Heart right ventricle (tissue), 16 donors: Measurements from ENCODE around the gene SHROOM3. TPM values are rescaled to one million over a fixed set of nuclear protein-coding genes. Genes with fewer than 3 reads are reported as not detected.

Source experiments
- ATAC-seq, 8 donors: fragments of 200-7000 bp; cut with Tn5 transposase; one replicate each; pipeline ENCODE4 v1.9.1; 2020; ENCODE audit warnings: mild to moderate bottlenecking in 8 of 8, moderate library complexity in 8 of 8, moderate number of reproducible peaks in 1 of 8
- DNase-seq, 2 donors: peaks; one replicate each; pipeline ENCODE4 v3.0.0-alpha.2; 2020
- H3K27ac ChIP-seq, 10 donors: fragments of 200-600 bp; sonication (generic) in 2 of 10; one replicate each; pipeline versions ENCODE4 v1.5.0 to v1.8.0; 2020 to 2022; ENCODE audit warnings: mild to moderate bottlenecking in 3 of 10
- H3K27me3 ChIP-seq, 7 donors: fragments of 200-600 bp; one replicate each; pipeline ENCODE4 v1.8.0; 2021 to 2022; ENCODE audit warnings: mild to moderate bottlenecking in 2 of 7
- H3K36me3 ChIP-seq, 9 donors: fragments of 200-600 bp; sonication (generic) in 1 of 9; one replicate each; pipeline versions ENCODE4 v1.5.0 to v1.8.0; 2020 to 2022; ENCODE audit warnings: mild to moderate bottlenecking in 2 of 9
- H3K4me1 ChIP-seq, 9 donors: fragments of 200-600 bp; sonication (generic) in 1 of 9; one replicate each; pipeline versions ENCODE4 v1.5.0 to v1.8.0; 2020 to 2022; ENCODE audit warnings: mild to moderate bottlenecking in 4 of 9
- H3K4me3 ChIP-seq, 10 donors: fragments of 200-600 bp; sonication (generic) in 2 of 10; one replicate each; pipeline versions ENCODE4 v1.5.0 to v1.8.0; 2020 to 2022; ENCODE audit warnings: mild to moderate bottlenecking in 7 of 10, moderate library complexity in 2 of 10
- H3K9me3 ChIP-seq, 11 donors: fragments of 200-600 bp in 10 of 11; sonication (generic) in 2 of 11; one replicate each; pipeline versions ENCODE4 v1.5.0 to v1.8.0; 2013 to 2022; ENCODE audit warnings: mild to moderate bottlenecking in 2 of 11, control low read depth in 1 of 11, moderate library complexity in 1 of 11
- WGBS, 2 donors: extraction: QIAGEN DNeasy Blood & Tissue Kit; methylation state at CpG; one replicate each; pipeline ENCODE4 v1.1.7; 2013; ENCODE audit warnings: inconsistent platforms in 1 of 2; 5-methylcytosine and 5-hydroxymethylcytosine counted together
- intact Hi-C, 10 donors: fragments of 100-400 bp; cut with DNase I; formaldehyde crosslinking; loops; one replicate each; pipeline versions ENCODE4 v1.11.1 to v1.14.2; 2022
- polyA plus RNA-seq, 2 donors: library from polyadenylated mRNA; stranded (reverse); fragments of 200-250 nt; gene quantifications; one replicate each; pipeline ENCODE4 v1.2.3, GENCODE V29; 2013
- total RNA-seq, 10 donors: library from RNA; stranded (reverse); fragmentation: NEBNext Ultra II Directional in 3 of 10; extraction: Animal tissue kit (Norgen Biotek cat#: 25700) in 3 of 10; gene quantifications; one replicate each; pipeline versions ENCODE4 v1.2.1 to v1.2.4, GENCODE V29; 2021 to 2023
- TF ChIP-seq, protein P1 (sequence below), 9 donors: fragments of 200-600 bp; sonication (generic) in 2 of 9; IDR thresholded peaks; one replicate each; pipeline versions ENCODE4 v1.5.0 to v1.8.0; 2021 to 2022; ENCODE audit warnings: antibody characterized with exemption in 9 of 9, mild to moderate bottlenecking in 5 of 9, moderate library complexity in 1 of 9
- donor health status: Arrhythmogenic right ventricular cardiomyopathy.
- donor health status: ischemic (EF 13 %, LVEDD 7.1; RV severe dilation, severe dysfunction).
- donor health status: healthy with polysubstance abuse.
- donor health status: DM: no; HTN: yes; CAD: no.
- donor health status: DM: no; HTN: no; CAD: no.
- donor health status: ischemic (EF 25% LVEDD 6.9; RV normal size, moderate dysfunction).
- donor health status: ischemic (EF 25% LVEDD 5.7; RV mildly dilated, moderate dysfunction).
- donor health status: healthy.
- donor health status: DM: yes; HTN: yes; CAD: no.
- donor health status: Ischemic cardiomyopathy.
- donor health status: ischemic (EF 35%, LVEDD 5.7; RV mildly dilated, moderate dysfunction).
- donor health status: nonischemic (EF 11% LVEDD 7.7; RV severe dilation, severe dysfunction).
- donor health status: DM: yes; HTN: yes; CAD: no.
- donor health status: PGD.
- donor health status: ischemic (EF 29% LVEDD 5.4; RV normal size, mild dysfunction).
- donor health status: nonischemic (EF 23%, LVEDD 6.1; RV moderate dilation, normal function).

The SHROOM3 gene
- total and polyA plus RNA-seq, 12 donors = 1.7 to 33.3 (median 15.9) TPM

DNA sequence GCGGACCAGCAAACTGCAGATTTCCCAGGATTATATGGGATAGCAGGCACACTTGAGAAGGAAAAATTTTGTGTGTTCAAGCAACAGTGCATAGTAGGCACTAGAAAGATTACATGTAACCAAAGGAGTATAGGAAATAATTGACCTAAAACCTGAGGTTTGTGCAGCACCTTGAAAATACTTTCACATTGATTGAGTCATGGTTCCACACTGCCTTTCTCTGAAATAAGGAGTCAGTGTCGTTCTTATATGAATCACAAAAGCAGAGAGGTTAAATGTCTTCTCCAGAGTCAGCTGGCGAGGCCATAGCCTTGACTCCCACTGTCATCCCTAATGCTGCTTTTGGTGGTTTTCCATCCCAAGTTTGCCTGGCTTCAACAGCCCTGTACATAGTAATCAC, 324.0 kb downstream of the SHROOM3 start:
- ATAC-seq (no peak), DNase-seq (no peak)
- intact Hi-C loops = loop anchor here (1.0 to 10.0 kb wide), 9 partner anchors 154 to 327 kb away; partner anchors contain the start of gene SHROOM3 (in 5 of the 10)
- WGBS, 2 donors = 90 to 94% methylated on average over 3 of the region's 3 CpGs
- Histone ChIP-seq H3K4me1 (peaks cover 0 to 32% (median 16%) of the 10 kb centered on the region in 9 donors), H3K27ac (no peak overlapping the region), H3K4me3 (no peak overlapping the region), H3K36me3 (peaks cover 0 to 18% (median 0%) of the 10 kb centered on the region in 9 donors), H3K27me3 (no peaks in the 10 kb centered on the region), H3K9me3 (no peaks in the 10 kb centered on the region)
- TF ChIP-seq, protein P1, sequence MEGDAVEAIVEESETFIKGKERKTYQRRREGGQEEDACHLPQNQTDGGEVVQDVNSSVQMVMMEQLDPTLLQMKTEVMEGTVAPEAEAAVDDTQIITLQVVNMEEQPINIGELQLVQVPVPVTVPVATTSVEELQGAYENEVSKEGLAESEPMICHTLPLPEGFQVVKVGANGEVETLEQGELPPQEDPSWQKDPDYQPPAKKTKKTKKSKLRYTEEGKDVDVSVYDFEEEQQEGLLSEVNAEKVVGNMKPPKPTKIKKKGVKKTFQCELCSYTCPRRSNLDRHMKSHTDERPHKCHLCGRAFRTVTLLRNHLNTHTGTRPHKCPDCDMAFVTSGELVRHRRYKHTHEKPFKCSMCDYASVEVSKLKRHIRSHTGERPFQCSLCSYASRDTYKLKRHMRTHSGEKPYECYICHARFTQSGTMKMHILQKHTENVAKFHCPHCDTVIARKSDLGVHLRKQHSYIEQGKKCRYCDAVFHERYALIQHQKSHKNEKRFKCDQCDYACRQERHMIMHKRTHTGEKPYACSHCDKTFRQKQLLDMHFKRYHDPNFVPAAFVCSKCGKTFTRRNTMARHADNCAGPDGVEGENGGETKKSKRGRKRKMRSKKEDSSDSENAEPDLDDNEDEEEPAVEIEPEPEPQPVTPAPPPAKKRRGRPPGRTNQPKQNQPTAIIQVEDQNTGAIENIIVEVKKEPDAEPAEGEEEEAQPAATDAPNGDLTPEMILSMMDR (IDR thresholded peaks at IDR 0.05) = no peak

DNA sequence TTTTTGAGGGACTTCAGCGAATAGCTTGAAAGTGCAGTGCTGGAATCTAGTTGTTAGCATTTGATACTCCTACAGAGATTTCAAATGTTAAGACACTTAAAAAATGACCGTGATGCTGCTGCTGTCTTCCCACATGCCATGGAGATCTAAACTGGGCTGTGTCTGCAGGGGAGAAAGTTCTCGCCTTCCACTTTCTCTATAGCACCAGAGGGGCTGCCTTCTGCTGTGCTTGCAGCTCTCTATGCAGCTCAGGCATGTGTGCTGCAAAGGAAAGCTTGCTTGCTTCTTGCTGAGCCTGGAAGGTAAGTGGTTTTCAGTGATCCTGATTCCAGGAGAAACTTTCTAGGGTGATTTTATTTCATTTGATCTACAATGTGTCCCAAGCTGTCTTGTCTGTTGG, 325.2 kb downstream of the SHROOM3 start:
- WGBS, 2 donors = 90 to 97% methylated on average over 3 of the region's 3 CpGs
- Histone ChIP-seq H3K27ac (no peak overlapping the region), H3K4me3 (no peak overlapping the region), H3K27me3 (no peaks in the 10 kb centered on the region), H3K4me1 (peaks cover 0 to 28% (median 14%) of the 10 kb centered on the region in 9 donors), H3K9me3 (no peaks in the 10 kb centered on the region), H3K36me3 (peaks cover 0 to 18% (median 0%) of the 10 kb centered on the region in 9 donors)
- TF ChIP-seq, protein P1 (IDR thresholded peaks at IDR 0.05) = no peak
- DNase-seq (no peak), ATAC-seq (no peak)
- intact Hi-C loops = no loop called here

DNA sequence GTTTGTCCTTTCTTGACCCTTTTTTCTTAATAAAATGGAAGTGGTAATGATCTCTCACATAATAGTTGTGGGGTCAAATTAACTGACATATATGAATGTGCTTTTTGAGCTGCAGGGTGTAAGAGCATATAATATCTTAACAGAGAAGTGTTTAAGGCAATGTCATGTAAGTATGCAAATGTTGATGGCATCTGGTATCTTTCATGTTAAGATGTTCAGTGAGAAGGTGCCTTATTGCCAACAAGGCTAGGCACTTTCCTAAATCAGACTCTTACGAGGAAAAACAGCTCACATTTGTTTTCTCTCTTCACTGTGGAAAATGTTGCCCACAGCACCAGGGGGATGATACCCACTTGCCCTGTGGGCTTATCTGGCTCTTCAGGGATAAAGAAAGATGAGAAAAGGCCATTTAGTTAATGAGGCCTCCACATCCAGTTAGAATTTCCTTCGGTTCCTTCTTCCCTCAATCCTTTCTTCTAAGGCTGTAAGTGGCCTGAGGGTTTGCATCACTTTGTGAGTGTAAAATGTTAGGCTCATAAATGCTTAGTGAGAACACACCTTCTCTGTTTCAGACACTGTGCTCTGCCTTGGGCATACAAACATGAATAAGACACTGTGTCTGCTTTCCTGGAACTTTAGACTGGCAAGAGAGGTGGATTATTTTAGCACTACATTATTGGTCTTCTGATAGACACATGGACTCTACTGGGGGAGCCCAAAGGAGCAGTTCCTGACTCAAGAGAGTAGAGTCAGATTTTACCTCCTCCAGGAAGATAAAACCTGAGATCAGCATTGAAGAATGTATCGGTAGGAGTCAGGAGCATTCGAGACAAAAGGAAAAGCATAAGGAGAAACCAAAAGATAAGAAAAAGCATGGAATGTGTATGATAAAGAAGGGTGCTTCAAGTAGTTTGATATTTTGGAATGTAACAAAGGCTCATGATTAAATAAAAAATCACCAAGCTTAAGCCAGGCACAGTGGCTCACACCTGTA, 327.4 kb downstream of the SHROOM3 start:
- intact Hi-C loops = no loop called here
- Histone ChIP-seq H3K9me3 (no peaks in the 10 kb centered on the region), H3K4me3 (no peak overlapping the region), H3K4me1 (peaks cover 0 to 18% (median 11%) of the 10 kb centered on the region in 9 donors), H3K27me3 (no peaks in the 10 kb centered on the region), H3K36me3 (peaks cover 0 to 14% (median 0%) of the 10 kb centered on the region in 9 donors), H3K27ac (no peak overlapping the region)
- TF ChIP-seq, protein P1 (IDR thresholded peaks at IDR 0.05) = no peak
- DNase-seq = no peak
- no peak for ATAC-seq
- WGBS, 2 donors = 94 to 96% methylated on average over 4 of the region's 4 CpGs

DNA sequence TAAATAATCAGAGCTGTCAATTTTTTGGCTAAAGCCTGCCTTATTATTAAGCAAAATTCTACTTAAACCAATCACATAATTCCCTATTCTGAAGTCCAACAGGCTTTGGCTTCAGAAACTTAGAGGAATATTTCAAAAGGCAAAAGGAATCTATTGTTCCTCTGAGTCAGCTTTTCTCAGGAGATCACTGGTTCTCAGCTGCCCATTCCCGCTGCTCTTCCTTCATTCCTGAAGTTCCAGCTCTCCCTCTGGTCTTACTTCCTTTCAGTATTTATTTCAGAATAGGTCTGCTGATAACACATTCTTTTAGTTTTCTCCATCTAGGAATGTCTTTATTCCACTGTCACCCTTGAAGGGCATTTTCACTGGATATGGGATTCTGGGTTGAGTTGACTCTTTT, 329.2 kb downstream of the SHROOM3 start:
- WGBS, 2 donors = 51 to 71% methylated on average over 1 of the region's 1 CpG
- H3K36me3 ChIP-seq = peaks cover 0 to 14% (median 0%) of the 10 kb centered on the region in 9 donors
- H3K9me3 ChIP-seq = no peaks in the 10 kb centered on the region
- H3K27ac ChIP-seq = peak overlapping the region in 1 of 10 donors; percentile 29
- TF ChIP-seq, protein P1 (IDR thresholded peaks at IDR 0.05) = no peak
- DNase-seq (no peak), ATAC-seq (peak in 1 of 8 donors; percentile 42)
- peaks cover 0 to 7% (median 3%) of the 10 kb centered on the region in 9 donors for H3K4me1 ChIP-seq
- intact Hi-C loops = no loop called here
- H3K27me3 ChIP-seq = no peaks in the 10 kb centered on the region
- H3K4me3 ChIP-seq = no peak overlapping the region
